ENCODE data around the gene OR4D1.

OR4D1 gene

DNA sequence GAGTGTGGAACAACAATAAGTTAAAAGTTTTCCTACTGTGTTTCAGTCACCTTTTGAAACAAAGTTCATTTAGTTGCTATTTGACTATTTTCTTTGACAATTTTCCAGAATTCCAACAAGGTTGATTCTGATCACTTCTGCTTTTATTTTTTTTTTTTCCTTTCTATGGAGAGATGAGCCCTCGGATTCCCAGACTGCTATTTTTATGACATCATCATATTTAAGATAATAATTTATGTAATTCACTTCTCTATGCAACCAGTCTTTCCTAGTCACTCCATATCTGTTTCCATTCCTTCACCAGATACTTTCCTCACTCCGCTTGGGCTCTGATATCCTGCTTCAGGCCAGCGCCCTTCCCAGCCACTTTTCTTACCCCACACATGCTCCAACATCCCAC lies 26.7 kb downstream of the OR4D1 start:
- H3K9me3 Mint-ChIP-seq, result no peaks in the 10 kb centered on the region
- H3K4me1 Mint-ChIP-seq, result peaks cover 5% of the 10 kb centered on the region
- H3K36me3 Mint-ChIP-seq, result no peaks in the 10 kb centered on the region
- no peak overlapping the region for H3K27ac Mint-ChIP-seq
- H3K4me3 Mint-ChIP-seq, result no peak overlapping the region
- no peak for ATAC-seq
- H3K27me3 Mint-ChIP-seq, result peaks cover 43% of the 10 kb centered on the region

DNA sequence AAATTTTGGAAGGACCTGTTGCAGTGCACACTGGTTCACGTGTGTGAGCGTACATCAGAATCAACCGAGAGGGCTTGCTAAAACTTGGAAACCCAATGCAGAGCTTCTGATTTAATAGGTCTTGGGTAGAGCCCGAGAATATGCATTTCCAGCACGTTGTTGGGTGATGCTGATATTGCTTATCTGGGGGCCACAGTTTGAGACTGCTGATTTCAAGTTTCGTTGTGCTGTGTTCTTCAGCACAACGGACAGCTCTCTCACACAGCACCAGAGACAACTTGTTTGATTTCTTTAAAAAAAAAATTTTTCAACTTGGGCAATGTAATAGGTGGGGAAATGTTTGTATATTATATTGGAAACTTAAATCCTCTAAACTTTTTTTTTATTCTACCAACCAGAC lies 28.0 kb downstream of the OR4D1 start:
- no peak for ATAC-seq
- H3K27ac Mint-ChIP-seq, result no peak overlapping the region

DNA sequence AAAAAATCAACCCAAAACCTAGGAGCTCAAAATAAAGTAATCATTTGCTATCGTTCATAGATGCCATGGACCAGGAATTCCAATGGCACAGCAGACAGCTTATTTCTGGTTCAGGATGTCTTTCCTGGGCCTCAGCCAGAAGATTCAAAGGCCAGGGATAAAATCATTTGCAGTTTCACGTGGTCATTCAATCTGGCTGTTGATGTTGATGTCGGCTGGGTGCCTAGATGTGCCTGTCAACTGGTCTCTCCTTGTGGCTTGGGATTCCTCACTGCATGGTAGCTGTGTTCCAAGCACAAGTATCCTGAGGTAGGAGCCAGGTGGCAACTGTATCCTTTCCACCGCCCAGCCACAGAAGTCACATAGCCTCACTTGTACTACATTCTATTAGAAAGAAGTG lies 33.6 kb downstream of the OR4D1 start:
- Mint-ChIP-seq H3K4me3 (no peak overlapping the region), H3K27ac (no peak overlapping the region), H3K4me1 (peaks cover 23% of the 10 kb centered on the region), H3K9me3 (no peaks in the 10 kb centered on the region), H3K27me3 (peaks cover 10% of the 10 kb centered on the region), H3K36me3 (no peaks in the 10 kb centered on the region)
- no peak for ATAC-seq

More for the DNA sequence above, 28.0 kb downstream of the OR4D1 start:
- peaks cover 38% of the 10 kb centered on the region for H3K27me3 Mint-ChIP-seq
- H3K9me3 Mint-ChIP-seq, result no peaks in the 10 kb centered on the region
- no peaks in the 10 kb centered on the region for H3K36me3 Mint-ChIP-seq
- peaks cover 5% of the 10 kb centered on the region for H3K4me1 Mint-ChIP-seq
- no peak overlapping the region for H3K4me3 Mint-ChIP-seq

DNA sequence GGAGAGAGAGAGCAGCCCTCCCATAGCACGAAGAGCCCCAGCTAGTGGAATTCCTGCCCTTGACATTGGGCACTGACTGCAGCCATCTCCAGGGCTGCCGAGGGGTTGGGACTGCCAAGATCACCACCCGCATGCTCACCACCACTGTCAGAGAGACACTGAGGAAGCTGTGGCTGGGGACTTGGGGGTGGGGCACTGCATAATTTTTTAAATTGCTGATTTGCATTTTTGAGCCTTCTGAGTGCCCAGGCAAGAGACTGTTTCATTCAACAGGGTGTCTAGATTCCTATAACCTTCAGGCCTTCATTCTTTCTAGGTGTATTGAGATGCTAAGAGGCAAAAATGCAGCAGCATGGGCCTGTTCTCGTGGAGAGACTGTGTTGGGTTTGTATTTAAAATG lies 35.3 kb downstream of the OR4D1 start:
- H3K4me1 Mint-ChIP-seq, result peaks cover 23% of the 10 kb centered on the region
- no peak for ATAC-seq

DNA sequence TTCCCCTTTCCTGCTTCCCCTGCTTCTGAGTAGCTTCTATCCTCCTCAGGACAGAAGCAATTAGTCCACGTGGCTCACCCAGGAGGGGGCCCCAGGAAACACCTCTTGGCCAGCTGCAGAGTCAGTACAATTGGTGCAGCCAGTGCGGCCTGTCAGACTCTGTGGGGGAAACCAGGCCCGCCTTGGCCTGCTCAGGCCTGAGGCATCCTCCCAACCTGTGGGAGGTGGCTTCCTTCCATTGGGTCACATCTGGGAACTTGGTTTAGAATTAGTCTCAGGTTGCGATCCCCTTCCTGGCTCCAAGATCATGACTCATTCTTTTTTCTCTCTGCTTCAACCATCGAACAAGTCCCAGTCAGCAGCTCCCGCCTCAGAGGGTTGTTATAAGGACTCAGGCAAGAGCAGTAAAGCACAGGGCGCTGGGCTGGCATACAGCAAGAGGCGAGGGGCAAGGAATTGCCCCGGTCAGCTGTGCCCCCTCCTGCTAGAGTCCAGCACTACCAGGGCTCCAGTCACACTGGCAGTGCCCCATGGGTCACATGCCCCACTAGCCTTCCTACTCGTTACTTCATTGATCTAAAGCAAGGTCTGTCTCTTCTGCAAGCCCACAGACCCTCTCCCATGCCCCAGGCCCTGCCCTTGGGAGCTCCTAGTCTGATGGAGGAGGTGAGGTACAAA lies 36.3 kb downstream of the OR4D1 start:
- H3K27me3 Mint-ChIP-seq, result peaks cover 18% of the 10 kb centered on the region
- H3K27ac Mint-ChIP-seq, result no peak overlapping the region
- peaks cover 23% of the 10 kb centered on the region for H3K4me1 Mint-ChIP-seq
- H3K36me3 Mint-ChIP-seq, result no peaks in the 10 kb centered on the region
- no peak overlapping the region for H3K4me3 Mint-ChIP-seq
- no peaks in the 10 kb centered on the region for H3K9me3 Mint-ChIP-seq
- no peak for ATAC-seq

More for the DNA sequence above, 35.3 kb downstream of the OR4D1 start:
- Mint-ChIP-seq H3K4me3 (no peak overlapping the region), H3K27ac (no peak overlapping the region), H3K9me3 (no peaks in the 10 kb centered on the region), H3K27me3 (peaks cover 15% of the 10 kb centered on the region), H3K36me3 (no peaks in the 10 kb centered on the region)

DNA sequence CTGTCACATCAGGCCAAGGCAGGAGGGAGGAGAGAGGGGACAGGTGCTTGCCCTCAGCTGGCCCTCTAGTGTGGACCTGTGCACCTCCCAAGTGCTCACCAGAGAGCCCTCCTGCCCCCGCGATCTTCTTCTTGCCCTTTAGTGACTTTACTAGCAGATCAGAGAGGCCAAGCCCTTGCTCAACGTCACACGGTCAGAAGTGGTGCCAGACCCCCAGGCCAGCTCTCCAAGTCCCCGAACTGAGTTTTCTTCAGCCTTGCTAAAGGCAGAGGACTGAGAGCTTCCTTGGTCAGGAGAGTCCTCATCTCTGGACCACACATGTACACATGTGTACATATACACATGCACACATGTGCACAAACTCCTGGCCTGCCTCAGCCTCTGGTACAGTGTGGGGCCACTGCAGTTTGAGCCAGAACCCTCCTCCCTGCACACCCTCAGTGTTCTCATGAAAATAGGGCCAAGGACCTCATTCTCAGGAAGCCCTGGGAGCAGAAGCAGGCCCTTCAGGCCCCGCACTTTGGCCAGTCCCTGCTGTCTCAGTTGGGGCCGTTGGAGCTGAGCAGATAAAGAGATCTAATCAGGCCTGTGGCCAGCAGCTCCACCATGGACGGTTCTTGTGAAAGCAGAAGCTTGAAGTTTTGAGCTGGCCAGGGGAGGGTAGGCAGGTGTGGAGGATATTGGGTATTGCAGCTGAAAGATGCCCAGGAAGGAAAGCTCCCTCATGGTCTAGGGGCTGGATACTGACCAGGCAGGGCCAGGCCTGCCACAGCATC lies 37.0 kb downstream of the OR4D1 start:
- Mint-ChIP-seq H3K4me1 (peaks cover 23% of the 10 kb centered on the region), H3K4me3 (no peak overlapping the region), H3K27ac (no peak overlapping the region), H3K9me3 (no peaks in the 10 kb centered on the region), H3K36me3 (no peaks in the 10 kb centered on the region), H3K27me3 (peaks cover 25% of the 10 kb centered on the region)
- no peak for ATAC-seq

DNA sequence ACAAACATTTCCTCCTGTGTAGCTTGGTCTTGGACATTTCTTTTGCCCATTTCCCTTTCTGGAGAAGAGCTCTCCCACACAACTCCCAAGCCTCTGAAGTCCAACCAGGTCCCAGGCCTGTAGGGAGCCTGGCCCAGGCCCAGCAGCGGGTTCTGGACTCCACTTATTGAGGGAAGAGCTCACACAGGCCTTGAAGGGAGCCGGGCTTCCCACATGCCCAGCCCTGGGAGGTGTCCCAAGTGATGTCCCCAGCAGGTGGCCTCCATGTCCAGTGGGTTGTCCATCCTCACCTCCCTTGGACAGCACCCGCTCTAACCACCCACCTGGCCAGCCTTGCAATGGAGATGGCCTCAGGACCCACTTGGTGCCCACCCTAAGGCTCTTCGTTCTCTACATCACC lies 38.4 kb downstream of the OR4D1 start:
- H3K27me3 Mint-ChIP-seq, result peaks cover 39% of the 10 kb centered on the region
- H3K4me3 Mint-ChIP-seq, result no peak overlapping the region
- no peak for ATAC-seq

DNA sequence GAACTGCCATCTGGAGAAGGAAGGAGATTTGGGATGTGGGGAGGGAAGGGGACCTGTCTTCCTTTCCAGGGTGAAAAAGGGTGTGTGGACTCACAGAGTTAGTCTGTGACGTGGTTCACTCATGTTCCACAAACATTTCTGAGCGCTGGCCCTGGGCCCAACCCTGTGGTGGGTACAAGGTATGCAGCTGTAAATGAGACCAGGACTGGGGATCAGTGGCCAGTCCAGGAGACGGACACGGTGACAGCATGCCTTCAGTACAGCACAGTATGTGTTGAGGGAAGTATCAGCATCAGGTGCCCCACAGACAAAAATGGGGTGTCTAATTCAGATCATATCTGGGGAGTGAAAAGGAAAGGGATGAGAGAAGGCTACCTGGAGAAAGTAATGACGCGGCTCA lies 38.9 kb downstream of the OR4D1 start:
- Mint-ChIP-seq H3K27ac (no peak overlapping the region), H3K4me3 (no peak overlapping the region), H3K4me1 (peaks cover 14% of the 10 kb centered on the region), H3K36me3 (no peaks in the 10 kb centered on the region), H3K27me3 (peaks cover 44% of the 10 kb centered on the region), H3K9me3 (no peaks in the 10 kb centered on the region)
- ATAC-seq, result no peak

More for the DNA sequence above, 38.4 kb downstream of the OR4D1 start:
- Mint-ChIP-seq H3K4me1 (peaks cover 14% of the 10 kb centered on the region), H3K36me3 (no peaks in the 10 kb centered on the region), H3K27ac (no peak overlapping the region), H3K9me3 (no peaks in the 10 kb centered on the region)

DNA sequence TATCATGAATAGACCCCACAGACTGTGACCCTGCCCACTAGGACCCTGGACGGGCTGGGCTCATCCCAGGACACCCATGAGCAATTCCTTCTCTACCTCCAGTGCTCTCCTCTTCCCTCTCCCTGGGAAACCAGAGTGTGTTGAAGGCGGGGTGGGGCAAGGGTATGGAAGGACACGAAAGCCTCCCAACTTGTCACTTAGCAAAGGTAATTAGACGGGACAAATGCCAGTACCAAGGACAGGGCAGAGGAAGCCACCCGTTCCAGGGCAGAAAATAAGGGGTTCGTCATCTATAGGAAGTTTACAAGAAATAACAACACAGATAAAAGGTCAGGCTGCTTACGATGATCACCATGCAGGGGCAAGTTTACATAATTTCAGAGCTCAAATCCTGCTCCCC lies 39.5 kb downstream of the OR4D1 start:
- Mint-ChIP-seq H3K36me3 (no peaks in the 10 kb centered on the region), H3K4me1 (peaks cover 14% of the 10 kb centered on the region), H3K9me3 (no peaks in the 10 kb centered on the region), H3K4me3 (no peak overlapping the region), H3K27me3 (peaks cover 50% of the 10 kb centered on the region), H3K27ac (no peak overlapping the region)
- no peak for ATAC-seq

DNA sequence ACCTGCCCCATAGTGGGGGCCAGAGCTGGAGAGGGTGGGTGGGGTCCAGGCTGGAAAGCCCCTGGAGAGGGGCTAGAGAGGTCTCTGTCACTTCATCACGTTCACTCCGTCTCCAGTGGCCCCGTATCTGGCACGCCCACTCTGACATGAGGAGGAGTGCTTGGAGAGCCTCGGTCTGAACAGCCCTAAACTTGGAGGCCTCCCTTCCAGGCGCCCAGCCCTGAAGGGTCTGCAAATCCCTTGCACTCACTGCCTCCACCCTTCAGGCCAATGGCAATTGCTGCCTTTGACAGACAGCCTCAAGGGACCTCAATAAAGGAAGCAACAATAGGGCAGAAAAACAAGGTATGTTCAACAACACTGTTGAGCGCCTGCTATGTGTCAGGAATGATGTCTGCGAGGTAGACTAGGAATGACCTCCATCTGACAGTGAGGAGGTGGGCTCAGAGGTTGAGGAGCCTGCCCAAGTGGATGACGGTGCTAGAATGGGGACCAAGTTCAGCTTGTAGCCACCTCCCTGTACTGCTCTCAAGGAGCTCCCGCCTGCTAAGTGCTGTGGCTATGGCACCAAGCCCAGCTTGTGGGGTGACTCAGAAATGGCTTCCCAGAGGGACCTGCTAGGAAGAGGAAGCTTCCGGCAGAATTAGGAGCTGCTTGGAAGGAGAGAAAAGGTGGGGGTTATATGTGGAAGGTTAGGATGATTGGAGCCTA lies 41.4 kb downstream of the OR4D1 start:
- no peak for ATAC-seq
- Mint-ChIP-seq H3K4me3 (no peak overlapping the region), H3K4me1 (peaks cover 14% of the 10 kb centered on the region), H3K36me3 (no peaks in the 10 kb centered on the region), H3K9me3 (no peaks in the 10 kb centered on the region), H3K27ac (no peak overlapping the region), H3K27me3 (peaks cover 64% of the 10 kb centered on the region)

DNA sequence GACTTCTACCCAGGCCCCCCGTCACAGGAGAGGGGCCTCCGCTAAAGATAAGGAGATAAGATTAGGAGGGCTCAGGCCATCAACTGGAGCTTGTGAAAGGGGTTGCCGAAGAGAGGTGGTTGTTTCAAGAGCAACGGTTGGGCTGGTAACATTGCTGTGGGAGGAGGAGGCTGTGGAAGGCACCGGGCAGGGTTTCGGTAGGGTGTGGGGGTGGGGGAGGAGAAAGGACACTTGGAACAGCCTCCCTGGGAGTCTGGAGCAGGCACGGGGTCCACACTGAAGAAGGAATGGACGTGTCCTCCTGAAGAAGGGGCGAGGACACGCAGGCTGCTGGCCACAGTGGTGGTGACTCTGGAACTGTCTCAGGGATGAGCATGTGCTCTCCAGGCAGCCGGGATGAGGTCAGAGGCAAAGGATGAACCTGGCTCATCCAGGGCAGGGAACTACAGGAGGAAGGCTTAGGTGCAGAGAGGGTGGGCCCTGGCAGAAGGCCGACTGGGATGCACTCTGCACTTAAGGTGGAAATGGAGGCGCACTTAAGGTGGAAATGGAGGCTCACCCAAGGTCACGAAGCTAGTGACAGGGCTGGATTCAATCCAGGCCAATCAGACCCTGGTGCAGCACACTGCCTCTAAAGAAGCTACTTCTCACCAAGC lies 43.2 kb downstream of the OR4D1 start:
- no peak for ATAC-seq
- no peak overlapping the region for H3K27ac Mint-ChIP-seq

DNA sequence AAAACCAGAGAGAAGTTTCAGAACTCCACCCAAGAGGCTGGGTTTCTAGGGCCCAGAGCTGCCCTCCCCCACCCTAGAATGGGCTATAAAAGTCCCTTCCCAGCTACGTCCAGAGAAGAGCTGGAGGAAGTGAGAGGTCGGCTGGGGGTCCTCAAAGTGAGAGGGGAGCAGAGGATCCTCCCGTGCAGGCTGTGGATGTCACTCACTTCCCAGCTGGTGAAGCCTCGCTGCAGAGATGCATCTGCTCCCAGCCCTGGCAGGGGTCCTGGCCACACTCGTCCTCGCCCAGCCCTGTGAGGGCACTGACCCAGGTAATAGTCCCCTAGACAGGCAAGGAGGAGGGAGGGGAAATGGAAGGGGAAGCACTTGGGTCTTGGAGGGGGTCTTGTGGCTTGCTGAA lies 44.4 kb downstream of the OR4D1 start, which contains the start of gene EPX:
Gene EPX, plus strand, starts transcription at position 115 of the 400 bp plus-strand sequence. Its CDS starts 121 bp downstream, at position 236.
- Mint-ChIP-seq H3K27me3 (peaks cover 76% of the 10 kb centered on the region), H3K4me1 (no peaks in the 10 kb centered on the region)

More for the DNA sequence above, 43.2 kb downstream of the OR4D1 start:
- peaks cover 3% of the 10 kb centered on the region for H3K4me1 Mint-ChIP-seq
- no peak overlapping the region for H3K4me3 Mint-ChIP-seq
- H3K27me3 Mint-ChIP-seq, result peaks cover 73% of the 10 kb centered on the region
- no peaks in the 10 kb centered on the region for H3K9me3 Mint-ChIP-seq
- H3K36me3 Mint-ChIP-seq, result no peaks in the 10 kb centered on the region

DNA sequence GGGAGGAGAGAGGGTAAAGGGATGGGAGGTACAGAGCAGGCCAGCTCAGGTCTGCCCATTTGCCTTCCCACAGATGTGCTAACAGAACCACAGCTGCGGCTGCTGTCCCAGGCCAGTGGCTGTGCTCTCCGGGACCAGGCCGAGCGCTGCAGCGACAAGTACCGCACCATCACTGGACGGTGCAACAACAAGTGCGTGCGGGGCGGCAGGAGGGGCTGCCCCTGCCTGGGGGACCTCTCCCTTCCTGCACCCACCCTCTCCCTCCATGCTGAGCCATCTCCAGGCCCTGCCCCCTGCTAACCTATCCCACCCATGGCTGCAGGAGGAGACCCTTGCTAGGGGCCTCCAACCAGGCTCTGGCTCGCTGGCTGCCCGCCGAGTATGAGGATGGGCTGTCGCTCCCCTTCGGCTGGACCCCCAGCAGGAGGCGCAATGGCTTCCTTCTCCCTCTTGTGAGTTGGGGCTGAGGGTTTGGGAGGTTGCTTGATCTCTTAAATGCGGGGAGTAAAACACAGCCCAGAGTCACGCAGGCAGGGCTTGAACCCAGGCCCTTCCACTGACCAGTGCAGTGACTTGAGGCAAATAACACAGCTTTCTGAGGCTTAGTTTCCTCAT lies 45.6 kb downstream of the OR4D1 start:
- no peak overlapping the region for H3K4me3 Mint-ChIP-seq
- no peak for ATAC-seq
- H3K27me3 Mint-ChIP-seq, result peaks cover 82% of the 10 kb centered on the region
- H3K9me3 Mint-ChIP-seq, result no peaks in the 10 kb centered on the region
- no peaks in the 10 kb centered on the region for H3K4me1 Mint-ChIP-seq
- H3K36me3 Mint-ChIP-seq, result no peaks in the 10 kb centered on the region
- H3K27ac Mint-ChIP-seq, result no peak overlapping the region

More for the DNA sequence above, 44.4 kb downstream of the OR4D1 start, which contains the start of gene EPX:
- ATAC-seq, result no peak
- no peaks in the 10 kb centered on the region for H3K9me3 Mint-ChIP-seq
- no peak within 1 kb of the TSS for H3K27ac Mint-ChIP-seq
- no peaks in the 10 kb centered on the region for H3K36me3 Mint-ChIP-seq
- no peak within 1 kb of the TSS for H3K4me3 Mint-ChIP-seq

DNA sequence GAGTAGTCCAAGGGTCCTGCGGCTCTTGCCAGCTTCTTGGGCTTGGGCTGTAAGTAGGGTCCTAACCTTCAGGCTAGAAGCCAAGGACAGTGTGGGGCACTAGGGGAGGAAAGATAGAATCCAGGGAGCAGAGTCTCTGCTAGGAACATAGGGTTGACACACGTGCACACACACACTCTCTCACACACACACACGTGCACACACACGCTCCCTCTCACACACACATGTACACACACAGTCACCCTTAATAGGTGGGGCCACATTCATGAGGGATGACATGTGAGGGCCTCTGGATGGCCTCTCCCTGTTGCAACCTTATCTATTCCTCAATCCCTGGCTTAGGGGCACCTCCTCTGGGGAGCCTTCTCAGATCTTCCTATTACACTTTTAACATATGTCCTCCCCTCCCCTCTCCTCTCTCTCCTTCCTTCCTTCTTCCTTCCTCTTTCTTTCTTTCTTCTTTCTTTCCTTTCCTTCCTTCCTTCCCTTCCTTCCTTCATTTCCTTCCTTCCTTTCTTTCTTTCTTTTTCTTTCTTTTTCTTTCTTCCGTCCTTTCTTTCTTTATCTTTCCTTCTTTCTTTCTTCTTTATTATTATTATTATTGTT lies 47.4 kb downstream of the OR4D1 start:
- no peaks in the 10 kb centered on the region for H3K9me3 Mint-ChIP-seq
- H3K4me1 Mint-ChIP-seq, result peaks cover 6% of the 10 kb centered on the region
- no peaks in the 10 kb centered on the region for H3K36me3 Mint-ChIP-seq
- no peak for ATAC-seq
- H3K27ac Mint-ChIP-seq, result no peak overlapping the region
- peaks cover 83% of the 10 kb centered on the region for H3K27me3 Mint-ChIP-seq
- no peak overlapping the region for H3K4me3 Mint-ChIP-seq

Data from stimulated activated memory B cell treated with anti-CD40 and anti-IgM and Interleukin-4, amounts not matched to agents 10 μg/mL and 1 μg/mL and 100 μg/mL, for 72 hours (primary cell).